HG03175 (cell line): ENCODE measurements around the gene ICOS.

Source experiments
- ATAC-seq: cut with Tn5 transposase; IDR thresholded peaks from one replicate; pipeline ENCODE4 v1.9.1; 2021; ENCODE audit warnings: mild to moderate bottlenecking, moderate library complexity; ENCODE audit not compliant: unreplicated experiment

The ICOS gene, protein sequence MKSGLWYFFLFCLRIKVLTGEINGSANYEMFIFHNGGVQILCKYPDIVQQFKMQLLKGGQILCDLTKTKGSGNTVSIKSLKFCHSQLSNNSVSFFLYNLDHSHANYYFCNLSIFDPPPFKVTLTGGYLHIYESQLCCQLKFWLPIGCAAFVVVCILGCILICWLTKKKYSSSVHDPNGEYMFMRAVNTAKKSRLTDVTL

DNA sequence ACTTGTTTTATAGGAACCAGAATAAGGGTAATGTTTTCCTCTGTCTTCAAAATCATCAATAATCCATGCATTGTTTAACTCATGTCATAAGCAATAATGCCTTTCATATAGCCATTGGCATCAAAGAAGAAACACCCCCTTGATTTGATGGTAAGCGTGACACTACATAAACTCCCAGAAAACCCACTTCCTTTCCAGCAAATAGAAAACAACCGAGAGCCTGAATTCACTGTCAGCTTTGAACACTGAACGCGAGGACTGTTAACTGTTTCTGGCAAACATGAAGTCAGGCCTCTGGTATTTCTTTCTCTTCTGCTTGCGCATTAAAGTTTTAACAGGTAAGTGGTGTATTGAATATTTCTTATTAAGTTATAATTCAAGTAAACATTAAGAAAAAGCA, at the start of gene ICOS:
Gene ICOS, plus strand, starts transcription at position 229 of the 400 bp plus-strand sequence. Its CDS starts 52 bp downstream, at position 281.
- no peak for ATAC-seq

DNA sequence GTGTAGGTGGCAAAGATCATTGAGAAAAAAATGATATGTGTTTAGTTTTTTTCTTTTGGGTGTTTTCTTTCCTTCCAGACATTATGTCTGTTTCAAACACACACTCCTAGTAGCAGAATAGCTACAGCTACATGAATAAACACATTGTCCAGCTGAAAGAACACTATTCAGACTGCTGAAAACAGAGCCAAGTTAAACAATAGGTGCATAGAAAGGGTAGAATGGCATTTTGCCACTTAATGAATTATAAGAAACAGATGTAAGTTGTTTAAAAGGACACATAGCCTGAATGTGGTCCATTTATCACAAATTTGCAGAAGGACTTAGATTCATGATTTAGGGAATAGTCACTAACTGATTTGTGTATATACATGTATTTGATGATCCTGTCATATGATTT, 48.9 kb upstream of the ICOS start:
- ATAC-seq, result no peak

DNA sequence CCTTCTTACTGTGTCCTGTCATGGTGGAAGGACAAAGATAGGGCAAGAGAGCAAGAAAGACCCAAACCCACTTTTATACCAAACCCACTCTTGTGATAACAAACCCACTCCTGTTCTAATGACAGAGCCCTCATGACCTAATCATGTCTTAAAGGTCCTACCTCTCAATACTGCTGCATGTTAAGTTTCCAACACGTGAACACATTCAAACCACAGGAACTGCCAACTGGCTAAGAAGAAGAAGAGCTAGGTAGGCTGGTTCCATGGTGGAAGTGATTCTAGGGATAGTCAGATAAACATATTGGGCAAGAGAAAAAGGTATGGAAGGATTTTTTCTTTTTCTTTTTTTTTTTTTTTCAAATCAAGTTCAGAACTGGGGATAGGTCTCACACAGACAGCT, 47.0 kb upstream of the ICOS start:
- ATAC-seq, result no peak

DNA sequence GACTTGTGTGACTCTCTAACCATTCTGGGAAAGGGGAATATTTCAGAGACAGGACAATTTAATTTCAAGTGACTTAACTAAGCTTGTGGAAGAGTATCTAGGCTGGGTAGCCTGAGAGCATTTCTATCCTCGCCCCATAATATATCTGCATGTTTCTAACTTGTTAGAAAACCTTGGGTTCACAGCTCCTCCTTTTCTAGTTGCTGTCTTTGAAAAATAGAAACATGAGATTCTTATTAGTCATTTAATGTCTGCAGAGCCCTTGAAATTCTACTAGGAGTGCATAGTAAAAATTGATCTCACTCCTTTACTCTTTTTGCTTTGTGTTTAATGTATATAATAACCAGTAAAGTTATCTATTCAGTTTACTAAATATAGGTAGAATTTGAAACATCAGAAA, 46.6 kb upstream of the ICOS start:
- ATAC-seq, result no peak

DNA sequence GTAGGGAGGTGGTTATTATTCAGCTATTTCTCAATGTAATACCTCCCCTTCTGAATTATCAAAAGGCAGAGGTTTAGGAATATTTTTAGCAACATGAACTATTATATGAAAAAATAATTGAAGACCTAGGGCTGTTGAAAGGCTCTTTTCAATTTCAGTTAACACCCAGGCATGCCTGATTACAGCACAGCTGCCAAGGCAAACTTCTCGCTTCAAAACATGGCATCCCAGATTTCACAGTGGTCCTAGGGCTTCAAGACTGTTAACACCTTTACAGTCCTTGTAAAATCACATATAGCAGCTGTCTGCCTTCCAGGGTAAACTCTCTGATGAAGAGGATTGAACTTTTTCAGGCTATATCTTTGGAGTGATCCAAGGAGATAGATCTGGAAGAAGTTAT, 45.8 kb upstream of the ICOS start:
- no peak for ATAC-seq

DNA sequence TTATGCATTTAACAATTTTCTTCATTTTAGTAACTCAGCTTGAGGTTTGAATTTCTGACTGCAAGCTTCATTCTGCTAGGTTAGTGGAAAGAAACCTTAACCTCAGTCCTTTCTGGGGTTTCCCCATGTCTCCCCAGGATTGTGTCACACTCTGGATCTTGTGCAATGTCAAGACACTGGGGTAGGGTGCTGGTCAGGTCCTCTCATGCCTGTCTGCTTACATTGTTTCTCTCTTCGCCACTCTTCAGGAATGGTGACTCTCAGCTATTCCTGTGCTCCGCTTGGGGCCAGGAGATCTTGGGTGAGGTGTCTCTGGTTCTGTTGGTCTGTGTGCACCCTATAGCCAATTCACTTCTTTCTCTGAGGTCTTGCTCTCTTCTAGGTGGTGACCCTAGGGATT, 45.1 kb upstream of the ICOS start:
- ATAC-seq, result no peak

DNA sequence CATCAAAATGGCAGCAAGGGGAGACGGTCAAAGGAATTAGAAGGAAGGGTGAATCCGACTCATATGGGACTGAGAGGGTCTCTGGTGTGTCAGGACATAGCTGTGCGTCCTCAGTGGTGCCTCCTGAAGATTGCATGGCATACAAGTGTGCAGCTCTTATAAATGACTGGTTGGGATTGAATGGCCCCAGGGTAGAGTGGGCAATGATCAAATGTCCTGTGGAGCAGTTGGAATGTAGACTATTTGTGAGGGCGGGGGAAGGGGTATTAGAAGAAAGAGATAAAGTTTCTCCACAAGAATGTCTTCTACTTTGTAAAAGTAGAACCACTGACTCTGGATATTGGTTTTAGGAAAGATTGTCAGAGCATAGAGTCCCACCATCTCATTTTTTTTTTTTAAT, 44.4 kb upstream of the ICOS start:
- no peak for ATAC-seq

DNA sequence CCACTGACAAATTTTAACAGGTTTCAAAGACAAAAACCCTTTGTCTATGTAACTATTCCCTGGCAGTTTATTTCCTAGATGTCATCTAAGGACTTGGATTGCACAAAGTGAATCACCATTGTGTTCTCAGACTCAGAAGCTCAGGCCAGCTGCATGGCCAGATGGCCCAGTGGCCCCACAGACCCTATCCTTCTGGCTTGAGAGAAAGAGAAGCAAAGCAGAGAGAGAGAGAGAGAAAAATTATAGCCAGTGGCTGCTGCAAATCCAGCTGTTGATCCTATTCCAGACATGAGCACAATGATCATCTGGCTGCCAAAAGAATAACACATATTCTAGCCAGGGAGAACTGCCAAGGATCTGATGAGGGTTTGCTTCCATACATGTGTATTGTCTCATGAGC, 43.2 kb upstream of the ICOS start:
- ATAC-seq, result no peak

DNA sequence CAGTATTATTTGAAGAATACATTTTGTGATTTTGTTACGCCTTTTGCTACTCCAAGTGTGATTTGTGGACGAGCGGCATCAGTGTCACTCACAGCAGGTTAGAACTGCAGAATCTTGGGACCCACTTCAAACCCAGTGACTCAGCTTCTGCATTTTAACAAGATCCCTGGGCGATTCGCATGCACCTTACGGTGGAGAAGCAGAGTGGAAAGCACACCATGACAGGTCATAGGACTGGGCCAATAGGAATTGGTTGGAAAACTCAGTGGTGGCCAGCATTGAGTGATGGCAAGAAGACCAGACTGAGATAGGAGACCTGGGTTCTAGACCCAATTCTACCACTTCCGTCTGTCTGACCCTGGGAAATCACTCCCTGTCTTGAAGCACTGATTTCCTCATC, 42.7 kb upstream of the ICOS start:
- ATAC-seq, result no peak

DNA sequence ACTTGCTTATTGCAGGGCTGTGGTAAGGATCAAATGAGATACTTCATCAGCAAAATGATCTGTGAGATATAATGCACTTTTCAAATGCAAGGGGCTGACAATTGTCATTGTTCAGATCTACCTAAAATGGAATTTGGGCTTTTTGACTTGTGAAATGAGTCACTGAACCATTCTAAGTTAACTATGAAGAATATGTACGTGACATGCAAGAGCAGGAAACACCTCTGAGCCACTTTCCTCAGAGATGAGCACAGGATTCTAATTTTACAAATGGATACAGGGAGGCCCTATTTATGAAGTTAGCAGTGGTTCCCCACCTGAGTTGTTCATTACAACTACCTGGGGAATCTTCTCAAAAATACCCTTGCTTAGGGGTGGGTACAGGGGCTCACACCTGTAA, 42.3 kb upstream of the ICOS start:
- no peak for ATAC-seq

DNA sequence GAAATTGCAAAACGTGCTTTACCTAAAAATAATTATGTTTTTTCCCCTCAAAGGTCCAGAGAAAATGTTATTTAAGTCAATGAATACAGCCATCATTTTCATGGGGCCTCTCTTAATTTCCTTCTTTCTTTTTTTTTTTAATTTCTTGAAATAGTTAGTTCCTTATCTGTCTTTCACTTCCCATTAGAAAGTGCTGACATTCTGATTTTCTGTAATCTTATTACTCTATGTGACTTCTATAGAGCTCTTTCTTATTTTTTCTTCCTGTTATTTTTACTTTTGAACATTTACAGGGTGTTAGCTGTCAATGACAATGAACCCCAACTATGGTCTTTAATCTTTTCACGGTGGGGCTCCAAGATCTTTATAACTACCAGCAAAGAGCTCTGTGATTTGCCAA, 39.0 kb upstream of the ICOS start:
- ATAC-seq, result no peak

DNA sequence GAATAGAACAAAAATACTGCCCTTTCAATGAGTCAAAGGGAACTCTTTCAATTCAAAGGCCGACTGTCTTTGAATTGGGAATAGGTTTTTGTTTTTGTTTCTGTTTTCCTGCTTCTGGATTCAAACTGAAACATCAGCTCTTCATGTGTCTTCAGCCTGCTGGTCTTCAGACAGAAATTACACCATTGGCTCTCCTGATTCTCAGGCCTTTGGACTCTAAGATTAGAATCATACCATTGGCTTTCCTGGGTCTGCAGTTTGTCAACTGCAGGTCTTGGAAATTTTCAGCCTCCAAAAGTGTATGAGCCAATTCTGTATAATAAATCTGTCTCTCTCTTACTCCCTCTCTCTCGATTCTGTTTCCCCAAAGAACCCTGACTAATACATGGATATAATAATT, 37.9 kb upstream of the ICOS start:
- ATAC-seq, result no peak

DNA sequence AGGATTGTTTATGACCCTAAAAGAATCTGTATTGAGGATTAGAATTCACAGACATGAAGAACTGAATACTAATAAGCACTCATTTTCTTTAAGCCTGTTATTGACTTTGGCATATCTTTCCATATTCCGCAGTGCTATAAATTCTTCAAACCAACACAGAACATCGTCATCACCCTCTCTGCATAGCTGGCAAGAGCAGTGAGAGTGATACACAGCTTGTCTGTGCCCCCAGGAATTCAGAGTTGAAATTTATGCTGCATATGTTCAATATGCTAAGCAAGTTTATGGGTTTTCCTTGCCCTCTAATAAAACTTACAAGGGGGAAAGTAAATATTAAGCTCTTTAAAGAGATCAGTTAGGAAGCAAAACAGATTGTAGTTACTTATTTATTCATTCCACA, 36.3 kb upstream of the ICOS start:
- ATAC-seq, result no peak

DNA sequence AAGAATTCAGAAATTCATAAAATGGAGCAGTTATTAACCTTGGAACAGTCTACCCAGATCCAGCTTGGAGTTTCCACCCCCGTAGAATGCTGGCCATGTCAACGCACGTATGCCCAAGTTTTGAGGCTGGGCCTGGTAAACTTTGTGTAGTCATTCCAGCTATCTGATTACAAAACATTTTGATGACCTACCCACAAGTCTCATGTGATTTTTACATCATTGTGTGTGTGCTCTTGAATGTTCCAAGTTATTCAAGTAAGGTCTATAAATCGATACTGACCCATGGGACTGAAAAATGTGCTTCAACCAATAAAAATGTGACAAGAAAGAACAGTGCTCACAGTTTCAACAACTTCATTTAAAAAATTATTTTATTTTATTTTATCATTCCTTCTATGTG, 32.5 kb upstream of the ICOS start:
- no peak for ATAC-seq

DNA sequence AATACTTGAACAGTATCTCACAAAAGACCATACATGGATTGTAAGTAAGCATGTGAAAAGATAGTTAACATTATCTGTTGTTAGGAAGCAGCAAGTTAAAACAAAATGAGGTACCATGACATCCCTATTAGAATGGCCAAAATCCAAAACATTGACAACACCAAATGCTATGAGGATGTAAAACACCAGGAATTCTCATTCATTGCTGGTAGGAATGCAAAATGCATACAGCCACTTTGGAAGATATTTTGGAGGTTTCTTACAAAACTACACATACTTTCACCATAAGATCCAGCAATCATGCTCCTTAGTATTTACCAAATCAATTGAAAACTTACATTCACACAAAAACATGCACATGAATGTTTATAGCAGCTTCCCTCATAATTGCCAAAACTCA, 30.9 kb upstream of the ICOS start:
- no peak for ATAC-seq

DNA sequence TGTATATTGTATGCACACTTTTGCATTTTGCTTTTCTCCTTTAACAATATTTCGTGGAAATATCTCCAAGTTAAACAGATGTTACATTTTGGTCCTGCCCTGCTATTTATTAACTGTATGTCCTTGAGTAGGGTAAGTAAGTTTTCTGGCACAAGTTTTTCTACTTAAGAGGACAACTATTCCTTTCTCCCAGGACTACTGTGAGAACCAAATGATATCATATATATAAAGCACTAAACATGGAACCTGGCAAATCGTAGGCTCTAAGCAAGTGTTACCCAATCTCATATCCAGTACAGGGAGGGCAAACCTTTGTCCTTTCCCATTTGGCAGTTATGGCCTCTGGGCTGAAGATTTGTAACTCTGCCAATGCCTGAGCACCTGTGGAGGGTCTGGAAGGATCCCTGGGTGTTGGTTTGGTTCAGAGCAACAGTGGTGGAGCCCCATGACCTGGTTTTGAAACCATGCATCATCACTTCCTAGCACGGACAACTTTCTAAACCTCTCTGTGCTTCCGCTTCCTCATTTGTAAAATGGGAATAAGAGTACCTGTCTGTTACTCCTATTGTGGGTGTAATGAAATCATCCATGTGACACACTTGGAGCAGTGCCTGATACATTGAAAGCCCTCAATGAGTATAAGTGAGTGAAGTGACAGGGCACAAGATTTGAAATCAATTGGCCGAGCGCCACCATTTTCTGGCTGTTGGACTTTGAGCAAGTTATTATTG, 28.3 kb upstream of the ICOS start:
- no peak for ATAC-seq

DNA sequence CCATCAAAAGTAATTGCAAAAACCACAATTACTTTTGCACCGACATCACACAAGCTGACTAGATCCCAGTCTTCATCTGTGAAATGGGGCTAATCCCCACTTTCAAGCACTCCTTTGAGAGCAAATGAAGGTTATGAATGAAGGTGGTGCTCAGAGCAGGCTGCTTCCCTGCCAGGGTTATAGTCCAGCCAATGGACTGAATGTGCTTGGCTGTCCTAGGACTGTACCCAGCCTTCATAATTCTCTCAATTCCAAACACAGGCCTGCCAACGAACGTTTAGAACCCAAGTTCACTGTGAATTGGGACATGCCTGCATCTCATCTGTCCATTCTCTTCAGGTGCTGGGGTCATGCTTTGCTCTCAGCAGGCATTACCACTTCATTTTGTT, 27.8 kb upstream of the ICOS start:
- ATAC-seq, result no peak

DNA sequence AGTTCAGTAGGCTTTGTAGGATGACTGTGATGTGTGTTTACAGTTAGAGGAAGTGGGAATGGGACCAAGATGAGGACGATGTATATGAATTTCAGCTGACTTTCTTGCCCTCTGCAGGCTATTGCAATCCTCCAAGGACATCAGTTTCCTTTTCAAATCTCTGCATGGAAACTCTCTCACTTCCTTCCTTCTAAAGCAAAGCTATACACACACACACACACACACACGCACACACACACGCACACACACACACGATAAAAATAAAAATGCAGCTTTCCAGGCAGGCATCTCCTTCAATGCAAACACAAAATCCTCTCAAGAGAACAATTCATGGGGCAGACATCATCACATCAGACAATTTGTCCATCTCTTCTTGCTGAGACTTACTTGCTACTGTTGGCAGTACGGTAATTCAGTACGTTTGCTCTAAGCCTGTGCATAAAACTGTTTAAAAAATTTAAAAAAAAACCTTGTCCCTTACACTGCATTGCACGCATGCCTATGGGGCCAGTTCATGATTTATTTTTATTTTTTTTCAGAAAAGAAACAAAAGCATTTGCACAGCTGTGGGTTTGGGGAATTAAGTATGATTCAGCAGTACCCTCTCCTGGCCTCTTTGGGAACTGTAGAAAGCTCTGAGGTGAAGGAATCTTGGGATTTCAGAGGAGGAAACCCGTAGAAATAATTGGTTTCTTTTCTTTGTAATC, 27.1 kb upstream of the ICOS start:
- ATAC-seq, result no peak

DNA sequence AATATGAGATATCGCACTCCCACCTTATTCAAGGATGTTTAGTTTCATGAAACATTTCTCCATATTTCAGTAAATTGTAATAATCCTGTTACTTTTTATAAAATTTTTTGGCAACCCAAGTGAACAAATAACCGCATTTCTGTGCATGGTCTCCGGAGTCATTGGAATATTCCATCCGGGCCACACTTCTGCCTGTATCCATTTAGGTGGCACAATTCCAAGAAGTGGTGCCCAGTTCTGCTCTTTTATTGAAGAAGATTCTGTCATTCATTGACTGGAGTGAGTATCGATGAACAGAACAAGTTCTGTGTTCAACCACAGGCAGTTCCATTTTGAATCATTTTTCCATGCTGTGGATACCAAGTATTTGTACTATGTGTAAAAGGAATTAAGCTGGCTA, 26.6 kb upstream of the ICOS start:
- ATAC-seq, result no peak

DNA sequence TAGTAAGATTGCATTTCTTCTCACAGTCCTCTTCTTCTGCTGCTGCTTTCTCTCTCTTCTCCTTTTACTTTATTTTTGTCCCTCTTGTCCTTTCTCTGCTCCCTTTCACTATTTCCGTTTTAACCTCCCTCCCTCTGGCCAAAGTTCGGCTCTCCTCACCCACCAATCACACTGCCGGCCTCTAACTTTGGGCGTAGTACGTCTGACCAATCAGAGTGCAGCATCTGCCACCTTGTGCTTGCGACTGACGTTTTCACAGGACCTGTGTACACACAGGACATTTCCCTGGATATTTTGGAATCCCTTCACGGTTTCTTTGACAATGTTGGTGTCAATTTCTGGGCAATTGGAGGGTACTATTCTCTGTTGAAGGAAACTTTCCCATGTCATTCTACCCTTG, 22.6 kb upstream of the ICOS start:
- no peak for ATAC-seq

DNA sequence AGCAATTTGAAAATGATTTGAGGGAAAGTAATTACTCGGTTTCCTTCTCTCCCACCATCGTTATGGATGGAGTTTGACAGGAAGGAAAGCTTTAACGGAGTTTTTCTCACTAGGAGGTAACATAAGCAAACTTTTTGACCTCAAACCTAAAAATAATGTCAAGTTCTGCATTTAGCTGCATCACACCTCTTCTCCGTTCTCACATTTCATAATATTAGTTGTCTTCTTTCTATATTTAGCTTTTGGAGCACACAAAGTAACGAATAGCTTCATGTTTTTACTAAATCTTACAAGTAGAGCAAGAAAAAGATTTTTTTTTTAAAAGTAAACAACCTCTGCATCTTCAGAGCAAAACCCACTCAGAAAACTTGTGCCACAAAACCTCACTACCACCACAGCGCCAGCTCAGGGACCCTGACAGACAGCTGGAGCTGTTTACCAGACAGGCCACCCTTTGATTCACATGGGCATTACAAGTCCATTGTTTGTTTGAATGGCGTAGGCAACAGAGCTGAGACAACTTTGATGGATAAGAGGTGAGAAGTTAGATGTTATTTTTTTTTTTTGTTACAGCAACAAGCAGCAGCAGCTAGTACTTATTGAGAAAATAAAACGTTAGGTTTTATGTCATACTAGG, 21.9 kb upstream of the ICOS start:
- ATAC-seq, result peak; percentile 72

DNA sequence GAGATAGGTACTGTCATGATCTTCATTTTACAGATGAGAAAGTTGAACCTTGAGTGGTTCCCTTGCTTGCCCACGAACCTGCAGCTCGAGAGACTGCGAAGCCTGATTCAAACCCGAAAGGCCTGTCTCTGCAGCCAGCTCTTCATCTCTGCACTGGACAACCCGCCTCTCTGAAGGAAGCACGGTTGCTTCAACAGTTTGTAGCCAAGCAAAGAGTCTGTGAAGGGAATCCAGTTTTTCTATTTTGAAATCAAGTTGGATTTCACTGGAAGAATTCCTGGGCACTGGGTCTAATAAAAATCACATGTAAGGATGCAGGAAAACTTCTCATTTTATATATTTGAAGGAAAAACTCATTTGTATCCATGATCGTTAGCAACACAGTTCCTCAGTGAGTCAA, 21.3 kb upstream of the ICOS start:
- no peak for ATAC-seq
